ENCODE results near the gene APPL2. TPM values are rescaled to one million over a fixed set of nuclear protein-coding genes. Genes with fewer than 3 reads are reported as not detected.

The APPL2 gene
- total and polyA plus RNA-seq, 2 of the 13 experiments (the other 11 are each of a cell fraction or from before 2014, with no cell fraction given): 9.9 to 11.1 TPM

GRCh38 chr12:105259226-105259625, 23.3 kb upstream of the APPL2 start:
- H3K4me2 ChIP-seq (ENCODE audit: low read depth, low read length): no peak overlapping the region
- H3K27ac ChIP-seq (ENCODE audit: extremely low read length, insufficient read depth, low read length): no peak overlapping the region
- no peak for DNase-seq (ENCODE audit: low spot score)
- no peaks in the 10 kb centered on the region for H3K36me3 ChIP-seq (replicated peaks in 1 of 2; ENCODE audit: control insufficient read depth in 1 of 2, insufficient read depth in 2 of 2, low read length in 2 of 2)
- no peak overlapping the region for H3K4me3 ChIP-seq (replicated peaks in 1 of 3; ENCODE audit: insufficient read depth in 1 of 3, low read depth in 2 of 3, low read length in 3 of 3)
- CTCF ChIA-PET (ENCODE audit: low intra/inter-chr PET ratio, low total read pairs): no interaction called here
- no TSS peak for BruUV-seq (replicated peaks)
- FAIRE-seq: no peak
- 44% methylated on average over 3 of the region's 3 CpGs for WGBS (ENCODE audit: low lambda C conversion rate)
- no peaks in the 10 kb centered on the region for H3K79me2 ChIP-seq (ENCODE audit: insufficient read depth, low read length)
- no peak for ATAC-seq
- H3K4me1 ChIP-seq (ENCODE audit: insufficient read depth, low read length): no peaks in the 10 kb centered on the region
- H2AFZ ChIP-seq (ENCODE audit: low read length): no peak overlapping the region
- H3K27me3 ChIP-seq (ENCODE audit: control insufficient read depth in 1 of 2, insufficient read depth in 2 of 2, low read length in 2 of 2): no peaks in the 10 kb centered on the region; a peak in 1 of 5 replicates
- H4K20me1 ChIP-seq (ENCODE audit: insufficient read depth, low read length): no peaks in the 10 kb centered on the region
- no peak overlapping the region for H3K9ac ChIP-seq (ENCODE audit: insufficient read depth, low read depth, low read length)
- intact Hi-C loops (cut with micrococcal nuclease; ENCODE audit: unreplicated experiment) (no loop called here), in situ Hi-C loops (cut with HindIII; ENCODE audit: extremely low pct_ligation_motif_present, low pct_unique_long_range_greater_than_20kb) (no loop called here)
- no peak for TF ChIP-seq ZSCAN9 (CRISPR knock-in tag; IDR thresholded peaks at IDR 0.05; ENCODE audit: borderline replicate concordance)
- TF ChIP-seq ZBTB33 (CRISPR knock-in tag; IDR thresholded peaks at IDR 0.05): no peak
- TF ChIP-seq ZNF556 (CRISPR knock-in tag; IDR thresholded peaks at IDR 0.05; ENCODE audit: borderline replicate concordance): no peak
- no peak for TF ChIP-seq AHR (CRISPR knock-in tag; IDR thresholded peaks at IDR 0.05)
- TF ChIP-seq ZFP36 (IDR thresholded peaks at IDR 0.05; ENCODE audit: borderline replicate concordance, low read depth, low read length, partially characterized antibody): no peak
- TF ChIP-seq NFE2L1 (CRISPR knock-in tag; IDR thresholded peaks at IDR 0.05; ENCODE audit: borderline replicate concordance): no peak
- no peak for TF ChIP-seq DR1 (CRISPR knock-in tag; IDR thresholded peaks at IDR 0.05)
- TF ChIP-seq PCBP1 (IDR thresholded peaks at IDR 0.05; ENCODE audit: borderline replicate concordance, low read depth, low read length): no peak
- no peak for TF ChIP-seq KLF6 (CRISPR knock-in tag; IDR thresholded peaks at IDR 0.05)
- TF ChIP-seq ZZZ3 (CRISPR knock-in tag; IDR thresholded peaks at IDR 0.05; ENCODE audit: borderline replicate concordance): no peak
- no peak for TF ChIP-seq PLRG1 (conservative IDR thresholded peaks at IDR 0.05)
- TF ChIP-seq ZKSCAN8 (CRISPR knock-in tag; IDR thresholded peaks at IDR 0.05; ENCODE audit: borderline replicate concordance): no peak
- no peak for TF ChIP-seq GABPA (IDR thresholded peaks at IDR 0.05; ENCODE audit: low read depth, low read length)
- no peak for TF ChIP-seq GABPA (CRISPR knock-in tag; IDR thresholded peaks at IDR 0.05; ENCODE audit: low read depth)
- no peaks in the 10 kb centered on the region for H3K9me3 ChIP-seq (ENCODE audit: low read length)
- POLR2A ChIA-PET: no interaction called here
